IPS DF 4.7 (cell line): ENCODE data around the gene FHOD3.

ENCODE experiments used
- DNase-seq: peaks from one replicate; pipeline ENCODE4 v3.0.0-alpha.2; 2013; ENCODE audit warnings: low spot score; ENCODE audit errors: extremely low read depth

FHOD3 gene

DNA sequence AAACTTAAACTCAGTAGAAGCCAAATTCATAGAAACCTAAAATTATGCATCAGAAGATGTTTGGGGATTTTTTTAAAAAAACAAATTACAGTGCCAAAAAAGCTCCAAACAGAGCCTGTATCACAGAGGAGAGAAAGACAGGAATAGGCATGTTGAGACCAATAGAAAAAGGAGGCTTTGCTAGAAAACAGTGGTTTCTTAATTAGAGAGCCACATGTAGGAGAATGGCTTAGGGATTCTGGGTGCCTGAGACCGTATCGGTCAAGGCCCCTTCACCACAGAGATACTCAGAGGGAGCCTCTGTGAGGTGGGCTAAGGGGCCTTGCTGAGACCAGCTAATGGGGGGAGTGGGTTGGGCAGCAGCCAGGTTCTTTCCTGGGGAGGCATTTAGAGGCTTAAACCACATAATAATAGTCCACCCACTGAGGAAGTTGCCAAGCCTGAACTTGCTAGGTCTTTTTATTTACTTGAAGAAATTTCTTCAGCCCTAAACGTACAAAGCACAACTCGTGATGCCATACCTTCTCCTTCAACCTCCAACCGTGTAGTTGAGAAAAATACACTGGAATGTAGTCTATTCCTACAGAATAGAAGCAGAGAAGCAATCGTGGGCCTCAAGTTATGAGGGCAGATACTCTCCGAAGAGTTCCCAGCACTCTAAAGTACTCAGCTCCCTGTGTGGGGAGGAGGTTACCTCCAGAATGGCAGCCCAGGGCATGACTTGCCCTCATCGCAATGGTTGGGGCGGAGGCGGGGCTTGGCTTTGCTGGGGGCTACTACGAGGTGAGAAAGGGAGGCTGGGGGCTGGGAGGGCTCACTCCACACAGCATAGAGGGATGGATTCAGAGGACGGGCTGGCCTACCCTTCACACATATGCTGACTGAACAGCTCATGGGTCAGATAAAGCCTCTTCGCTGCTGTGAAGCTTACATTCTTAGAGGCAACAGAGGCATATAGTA is 293.4 kb downstream of the FHOD3 start:
- DNase-seq: no peak

DNA sequence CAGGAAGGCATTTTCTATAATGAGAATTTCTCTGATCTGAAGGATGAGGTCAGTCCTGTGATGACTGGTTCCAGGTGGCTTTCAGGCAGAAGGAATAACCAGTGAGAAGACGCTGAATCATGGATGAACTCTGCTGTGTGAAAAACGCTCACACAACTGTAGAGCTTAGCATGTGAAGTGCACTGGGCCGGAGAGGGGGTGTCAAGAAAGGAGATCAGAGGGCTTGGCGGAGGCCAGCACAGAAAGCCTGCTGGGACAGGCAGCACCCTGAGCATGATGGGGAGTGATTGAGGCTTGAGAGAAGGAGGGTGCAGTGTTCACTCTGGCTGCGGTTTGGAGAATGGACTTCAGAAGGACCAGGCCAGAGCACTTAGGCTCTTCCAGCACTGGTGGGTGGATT is 294.8 kb downstream of the FHOD3 start:
- no peak for DNase-seq

DNA sequence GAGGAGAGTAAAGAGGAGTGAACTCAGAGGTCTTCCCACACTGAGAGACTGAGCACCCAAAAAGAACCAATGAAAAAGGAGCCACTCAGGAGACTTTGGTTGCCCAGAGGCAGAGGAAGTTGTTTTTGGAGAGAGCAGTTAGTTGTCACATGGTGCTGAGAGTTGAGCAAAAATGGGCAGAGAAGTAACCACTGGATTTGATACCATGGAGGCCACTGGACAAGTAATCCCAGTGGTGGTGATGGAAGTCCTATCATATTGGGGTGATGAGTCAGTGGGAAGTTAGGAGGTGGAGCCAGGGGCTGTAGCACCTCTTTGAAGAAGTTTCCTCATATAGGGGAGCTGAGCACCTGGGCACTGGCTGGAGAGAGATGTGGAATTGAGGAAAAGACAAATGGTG is 295.5 kb downstream of the FHOD3 start:
- no peak for DNase-seq

DNA sequence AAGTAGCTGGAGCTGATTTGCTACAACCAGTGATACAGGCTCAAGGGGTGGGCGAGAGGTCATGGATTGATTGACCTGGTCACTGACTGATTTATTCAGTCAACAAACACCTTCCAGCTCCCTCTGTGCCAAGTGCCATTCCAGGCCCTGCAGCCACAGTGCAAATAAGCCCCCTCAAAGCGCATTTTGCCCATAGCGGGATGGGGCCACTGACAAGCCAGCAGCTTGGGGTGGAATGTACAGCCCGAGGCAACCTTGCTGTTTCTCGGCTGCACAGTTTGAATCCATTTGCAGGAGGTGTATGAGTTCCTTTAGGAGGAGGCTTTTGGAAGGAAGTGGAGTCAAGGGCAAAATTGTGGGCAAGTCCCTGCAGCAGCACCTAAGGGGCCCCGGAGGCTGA is 296.1 kb downstream of the FHOD3 start:
- DNase-seq: no peak

DNA sequence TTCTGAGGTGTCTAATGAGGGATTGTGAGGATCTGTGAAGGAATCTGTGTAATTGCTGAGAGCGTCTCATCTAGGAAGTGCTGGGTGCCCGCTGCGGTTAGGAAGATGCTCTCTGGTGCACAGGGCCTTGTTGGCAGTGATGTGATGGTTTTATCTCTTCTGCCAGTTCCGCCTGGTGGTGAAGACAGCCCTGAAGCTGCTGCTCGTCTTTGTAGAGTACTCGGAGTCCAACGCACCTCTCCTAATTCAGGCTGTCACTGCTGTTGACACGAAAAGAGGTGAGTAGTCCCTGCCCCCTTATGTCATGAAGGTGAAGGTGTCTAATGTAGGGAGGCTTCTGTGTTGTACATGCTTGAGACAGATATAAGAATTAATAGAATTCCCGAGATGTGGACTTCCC is 297.1 kb downstream of the FHOD3 start:
- no peak for DNase-seq

DNA sequence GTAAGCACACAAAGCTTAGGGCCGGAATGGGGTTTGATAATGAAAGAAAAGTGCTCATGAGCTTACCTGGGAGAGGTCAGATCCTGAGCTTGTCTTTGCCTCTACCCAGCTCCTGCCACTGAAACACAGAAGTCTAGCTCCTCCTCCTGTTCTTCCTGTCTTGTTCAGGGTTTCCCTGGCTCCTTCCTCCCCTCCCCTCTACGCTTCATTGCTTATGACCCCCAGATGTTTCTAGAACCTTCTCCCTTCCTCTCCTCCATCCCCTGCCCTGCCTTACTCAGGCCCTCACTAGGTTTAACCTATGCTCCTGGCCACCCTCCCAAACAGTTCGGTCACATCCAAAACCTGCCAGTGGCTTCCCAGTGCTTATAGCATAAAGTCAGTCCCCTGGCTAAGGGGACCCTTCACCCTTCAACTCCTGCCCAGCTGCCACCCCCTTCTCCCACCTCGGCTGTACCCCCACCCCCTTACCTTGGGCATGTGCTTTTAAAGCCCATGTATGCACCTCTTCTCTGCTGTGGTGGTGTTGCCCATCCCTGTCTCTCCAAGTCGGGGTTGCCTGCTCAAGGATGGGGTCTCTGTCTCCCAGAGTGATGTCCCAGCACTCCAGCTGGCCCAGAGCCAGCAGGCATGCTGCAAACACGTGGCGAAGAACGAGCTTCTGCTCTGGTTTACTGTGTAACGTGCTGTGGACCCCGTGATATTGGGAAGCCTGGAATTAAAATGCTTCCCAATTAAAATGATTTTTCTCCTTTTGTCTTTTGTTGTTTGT is 297.7 kb downstream of the FHOD3 start:
- DNase-seq: no peak

DNA sequence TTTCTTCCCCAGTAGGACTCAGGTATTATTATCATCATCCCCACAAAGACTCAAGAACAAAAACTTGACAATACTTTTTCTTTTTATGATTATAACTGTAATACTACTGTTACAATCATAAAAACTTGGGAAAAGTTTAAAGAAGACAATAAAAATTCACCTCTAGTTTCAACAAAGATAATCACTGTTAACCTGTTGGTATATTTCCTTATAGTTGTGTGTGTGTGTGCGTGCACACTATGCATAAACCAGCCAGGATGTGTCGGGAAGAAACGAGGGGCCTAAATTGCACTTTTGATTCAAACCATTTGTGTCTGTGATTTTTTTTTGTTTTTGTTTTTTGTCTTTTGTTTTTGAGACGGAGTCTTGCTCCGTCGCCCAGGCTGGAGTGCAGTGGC is 298.3 kb downstream of the FHOD3 start:
- no peak for DNase-seq

DNA sequence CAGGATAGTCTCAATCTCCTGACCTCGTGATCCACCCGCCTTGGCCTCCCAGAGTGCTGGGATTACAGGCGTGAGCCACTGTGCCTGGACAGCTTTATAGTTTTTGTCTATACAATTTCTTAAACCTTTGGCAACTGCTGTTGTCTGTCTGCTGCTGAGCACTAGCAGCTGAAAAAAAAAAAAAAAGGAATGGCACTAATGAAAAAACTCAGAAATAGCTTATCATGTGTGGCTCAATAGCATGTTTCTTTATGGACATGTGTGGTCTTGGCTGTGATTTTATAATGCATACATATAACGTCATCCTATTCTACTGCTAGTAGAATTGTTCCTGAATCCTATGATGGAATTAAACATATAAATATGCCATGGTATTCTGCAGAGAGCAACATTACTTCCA is 300.1 kb downstream of the FHOD3 start:
- no peak for DNase-seq

DNA sequence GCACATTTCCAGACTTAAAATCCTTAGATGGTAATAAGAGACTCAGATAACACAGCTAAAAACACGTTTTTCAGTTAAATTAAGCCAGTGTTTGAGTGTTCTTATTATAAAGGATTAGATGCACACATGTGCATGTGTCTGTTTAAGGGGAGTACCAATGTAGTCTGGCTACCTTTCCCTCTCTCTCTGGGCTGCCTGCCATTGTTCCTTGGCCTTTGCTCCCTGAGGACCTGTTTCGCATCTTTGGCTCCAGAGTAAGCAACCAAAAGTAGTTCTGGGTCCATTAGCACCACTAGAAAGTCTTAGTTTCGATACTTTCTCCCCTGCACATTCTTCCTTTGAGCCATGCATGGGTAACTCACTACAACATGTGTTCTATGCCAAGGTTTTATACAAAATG is 303.0 kb downstream of the FHOD3 start:
- DNase-seq: no peak

DNA sequence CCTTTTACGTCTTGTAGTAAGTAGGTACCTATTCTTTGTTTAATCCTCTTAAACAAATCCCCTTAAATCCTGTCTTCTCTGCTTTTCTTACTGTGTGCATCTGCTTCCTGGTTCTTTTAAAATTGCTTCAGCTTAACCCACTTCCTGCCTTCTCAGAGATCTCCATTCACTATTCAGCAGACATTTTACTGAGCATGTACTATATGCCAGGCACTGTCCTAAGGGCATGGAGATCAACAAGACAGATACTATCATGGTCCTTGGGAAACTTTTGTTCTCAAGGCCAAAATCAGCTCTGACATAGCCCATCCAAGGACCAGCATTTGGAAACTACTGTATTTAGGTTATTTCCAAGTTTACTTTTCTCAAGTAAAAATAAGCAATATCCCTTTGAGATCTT is 303.8 kb downstream of the FHOD3 start:
- DNase-seq: no peak

DNA sequence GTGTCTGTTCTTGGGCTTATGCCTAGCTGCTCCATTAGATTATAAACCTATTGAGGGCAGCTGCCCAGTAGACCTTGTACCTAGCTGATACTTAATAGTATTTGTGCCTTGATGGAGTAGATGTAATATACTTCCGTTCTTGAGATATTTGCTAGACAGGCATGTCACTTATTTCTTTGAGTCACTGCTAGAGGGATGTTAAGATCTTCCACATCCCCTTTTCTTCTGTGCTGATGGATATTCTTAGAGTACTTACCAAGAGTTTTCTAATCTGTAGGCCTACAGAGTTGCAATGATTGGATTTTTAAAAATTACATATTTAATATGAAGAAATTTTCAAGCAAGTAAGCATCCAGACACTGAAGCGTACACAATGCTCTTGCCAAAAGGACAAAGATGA is 304.6 kb downstream of the FHOD3 start:
- no peak for DNase-seq

DNA sequence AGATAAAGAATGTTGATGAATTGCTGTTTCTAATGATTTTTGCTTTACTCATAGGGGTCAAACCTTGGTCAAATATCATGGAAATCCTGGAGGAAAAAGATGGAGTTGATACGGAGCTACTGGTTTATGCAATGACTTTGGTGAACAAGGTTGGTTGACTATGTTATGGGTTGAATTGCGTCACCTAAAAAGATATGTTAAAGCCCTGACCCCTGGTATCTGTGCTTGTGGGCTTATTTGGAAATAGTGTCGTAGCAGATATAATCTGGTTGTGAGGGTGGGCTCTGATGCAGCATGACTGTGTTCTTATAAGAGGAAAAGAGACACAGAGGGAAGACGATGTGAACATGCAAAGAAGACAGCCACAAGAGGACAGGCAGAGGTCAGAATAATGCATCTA is 305.1 kb downstream of the FHOD3 start:
- no peak for DNase-seq

DNA sequence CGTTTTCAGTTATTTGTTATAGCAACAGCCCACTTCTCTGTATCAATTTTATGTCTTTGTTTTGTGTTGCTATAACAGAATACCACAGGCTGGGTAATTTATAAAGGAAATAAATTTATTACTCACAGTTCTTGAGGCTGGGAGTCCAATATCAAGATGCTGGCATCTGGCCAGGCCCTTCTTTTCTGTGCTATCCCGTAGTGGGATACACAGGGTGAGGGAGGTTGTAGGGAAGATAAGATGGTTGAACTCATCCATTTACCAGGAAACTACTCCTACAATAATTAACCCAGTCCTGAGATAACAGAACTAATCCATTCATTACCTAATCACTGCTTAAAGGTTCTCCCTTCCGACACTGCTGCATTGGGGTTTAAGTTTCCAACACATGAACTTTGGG is 310.6 kb downstream of the FHOD3 start:
- no peak for DNase-seq

DNA sequence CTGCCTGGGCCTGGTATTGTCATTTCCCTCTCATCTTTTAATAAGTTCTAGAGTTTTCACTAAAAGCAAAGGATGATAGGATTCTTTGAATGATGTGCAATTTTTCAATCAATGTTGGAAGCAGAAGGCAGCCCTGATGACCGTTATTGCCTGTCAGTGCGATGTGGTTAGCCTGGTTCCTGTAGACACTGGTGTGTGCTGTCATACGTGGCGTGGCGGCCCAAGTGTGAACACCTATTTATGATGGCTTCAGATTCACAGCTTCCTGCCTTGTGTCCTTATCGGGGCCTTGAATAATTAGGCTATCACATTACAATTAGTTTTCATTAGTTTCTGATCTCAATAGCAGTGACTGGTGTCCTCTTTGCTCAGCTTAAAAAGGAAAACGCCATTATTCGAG is 312.7 kb downstream of the FHOD3 start:
- no peak for DNase-seq

DNA sequence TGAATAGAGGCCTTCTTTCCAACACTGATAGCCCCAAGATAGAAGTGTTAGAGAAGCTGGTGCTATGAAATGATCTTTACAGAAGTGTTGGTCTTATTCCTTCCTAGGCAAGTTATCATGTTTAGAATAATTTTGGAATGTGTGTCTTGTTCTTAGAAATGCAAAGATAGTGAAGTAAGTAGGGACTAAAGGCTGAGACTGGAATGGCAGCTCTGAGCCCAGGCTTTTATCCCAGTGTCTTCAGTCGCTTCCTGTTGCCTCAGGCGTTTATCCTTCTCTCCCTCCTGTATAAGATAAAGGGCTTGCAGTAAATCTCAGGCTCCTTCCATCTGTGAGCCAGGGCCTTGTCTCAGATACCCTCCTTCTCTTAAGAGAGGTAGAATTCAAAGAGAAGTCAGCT is 313.1 kb downstream of the FHOD3 start:
- DNase-seq: no peak

DNA sequence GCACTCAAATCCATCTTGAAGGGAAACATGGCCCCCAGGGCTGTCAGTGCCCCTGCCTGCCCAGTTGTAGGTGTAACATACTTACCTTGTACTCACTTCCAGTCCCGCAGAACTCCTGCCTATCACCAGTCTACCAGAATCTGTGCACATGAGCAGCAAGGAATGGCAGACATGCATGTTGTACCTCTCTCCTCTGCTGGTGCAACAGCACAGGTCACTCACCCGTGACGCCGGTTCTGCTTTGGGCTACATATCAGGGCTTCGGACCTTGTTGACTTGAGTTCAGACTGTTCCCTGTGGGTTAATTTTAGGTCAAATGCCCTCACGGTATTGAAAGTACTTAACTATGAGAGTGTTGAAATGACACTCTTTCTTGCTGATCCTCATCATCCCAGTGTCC is 315.6 kb downstream of the FHOD3 start:
- no peak for DNase-seq

DNA sequence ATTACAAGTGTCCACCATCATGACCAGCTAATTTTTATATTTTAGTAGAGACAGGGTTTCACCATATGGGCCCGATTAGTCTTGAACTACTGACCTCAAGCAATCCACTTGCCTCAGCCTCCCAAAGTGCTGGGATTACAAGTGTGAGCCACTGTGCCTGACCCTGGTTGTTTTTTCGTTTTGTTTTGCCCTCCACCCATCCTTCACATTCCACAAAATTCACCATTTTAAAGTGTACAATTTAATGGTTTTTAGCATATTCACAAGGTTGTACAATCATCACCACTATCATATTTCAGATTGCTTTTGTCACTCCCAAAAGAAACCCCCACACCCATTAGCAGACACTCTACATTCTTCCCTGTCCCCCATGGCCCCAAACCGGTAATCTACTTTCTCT is 316.3 kb downstream of the FHOD3 start:
- DNase-seq: no peak

DNA sequence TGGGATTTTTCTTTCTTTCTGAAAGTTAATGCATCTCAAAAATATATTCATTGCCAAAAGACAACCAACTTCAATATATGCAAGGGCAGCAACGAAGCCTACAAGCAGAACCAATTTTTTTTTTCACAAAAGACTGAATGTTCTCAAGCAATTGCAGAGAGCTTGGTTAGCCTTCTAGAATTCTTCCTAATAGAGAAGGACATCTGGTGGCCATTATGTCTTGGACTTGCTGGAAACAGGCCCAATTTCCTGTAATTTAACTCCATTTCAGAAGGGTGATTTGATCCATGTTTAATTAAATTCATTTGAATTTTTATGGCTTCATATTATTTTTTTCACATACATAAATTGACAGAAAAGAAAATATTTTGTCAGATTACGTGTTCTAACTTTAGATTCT is 323.3 kb downstream of the FHOD3 start:
- DNase-seq: no peak

DNA sequence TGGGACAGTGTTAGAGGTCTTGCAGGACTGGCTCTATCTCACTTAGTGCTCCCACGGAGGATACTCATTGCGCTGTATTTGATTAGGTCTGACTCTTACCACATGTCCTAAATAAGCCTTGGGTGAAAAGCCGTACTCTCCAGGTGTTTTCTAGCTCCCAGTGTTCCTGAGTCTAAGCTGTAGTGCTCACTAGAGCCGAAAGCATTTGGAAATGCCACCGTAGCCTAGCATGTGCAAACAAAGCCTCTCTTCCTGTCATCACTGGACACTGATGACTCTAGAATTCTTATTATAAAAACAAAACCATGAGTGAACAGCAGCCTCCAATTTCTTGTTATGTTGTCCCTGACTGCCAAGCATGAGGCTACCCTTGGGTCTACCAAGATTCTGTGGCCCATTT is 325.1 kb downstream of the FHOD3 start:
- no peak for DNase-seq

DNA sequence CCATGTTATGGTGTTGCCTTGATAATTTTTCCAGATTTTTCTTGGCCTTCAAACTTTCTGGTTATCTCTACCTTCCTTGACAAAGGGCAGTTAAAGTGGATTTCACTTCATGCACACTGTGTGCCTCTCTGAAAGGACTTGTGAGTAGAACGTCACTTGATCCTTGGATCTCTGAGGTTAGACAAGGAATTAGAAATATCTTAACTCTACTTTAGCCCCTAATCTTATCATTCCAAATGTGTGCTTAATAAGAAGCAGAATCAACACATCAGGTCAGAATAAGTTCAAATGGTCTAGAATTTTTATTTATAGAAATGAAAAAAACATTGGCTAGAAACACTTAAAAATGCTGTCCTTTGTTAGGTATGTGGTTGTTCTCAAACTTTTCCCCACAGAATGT is 325.6 kb downstream of the FHOD3 start:
- no peak for DNase-seq

DNA sequence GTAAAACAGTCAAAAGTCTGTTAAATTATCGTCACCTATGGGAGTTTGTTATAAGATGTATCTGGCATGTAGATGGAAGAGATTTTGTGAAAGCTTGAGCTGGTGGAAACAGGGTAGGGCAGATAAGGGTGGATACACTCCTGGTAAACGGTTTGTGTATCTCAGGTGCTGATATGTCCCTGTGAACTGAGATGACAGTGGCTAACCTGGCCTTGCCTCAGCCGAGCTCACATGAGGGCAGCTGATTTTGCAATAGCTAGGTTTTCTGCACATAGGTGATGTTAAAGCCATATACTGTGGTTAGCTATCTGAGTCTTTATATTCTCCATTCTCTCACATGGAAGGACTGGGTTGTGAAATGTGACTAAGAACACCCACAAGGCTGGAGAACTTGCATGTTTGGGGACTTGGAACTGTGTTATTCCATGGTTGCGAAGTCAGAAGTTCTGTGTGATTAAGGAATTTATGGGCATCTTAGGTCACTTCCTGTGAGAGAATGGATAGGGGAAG is 326.2 kb downstream of the FHOD3 start:
- no peak for DNase-seq

DNA sequence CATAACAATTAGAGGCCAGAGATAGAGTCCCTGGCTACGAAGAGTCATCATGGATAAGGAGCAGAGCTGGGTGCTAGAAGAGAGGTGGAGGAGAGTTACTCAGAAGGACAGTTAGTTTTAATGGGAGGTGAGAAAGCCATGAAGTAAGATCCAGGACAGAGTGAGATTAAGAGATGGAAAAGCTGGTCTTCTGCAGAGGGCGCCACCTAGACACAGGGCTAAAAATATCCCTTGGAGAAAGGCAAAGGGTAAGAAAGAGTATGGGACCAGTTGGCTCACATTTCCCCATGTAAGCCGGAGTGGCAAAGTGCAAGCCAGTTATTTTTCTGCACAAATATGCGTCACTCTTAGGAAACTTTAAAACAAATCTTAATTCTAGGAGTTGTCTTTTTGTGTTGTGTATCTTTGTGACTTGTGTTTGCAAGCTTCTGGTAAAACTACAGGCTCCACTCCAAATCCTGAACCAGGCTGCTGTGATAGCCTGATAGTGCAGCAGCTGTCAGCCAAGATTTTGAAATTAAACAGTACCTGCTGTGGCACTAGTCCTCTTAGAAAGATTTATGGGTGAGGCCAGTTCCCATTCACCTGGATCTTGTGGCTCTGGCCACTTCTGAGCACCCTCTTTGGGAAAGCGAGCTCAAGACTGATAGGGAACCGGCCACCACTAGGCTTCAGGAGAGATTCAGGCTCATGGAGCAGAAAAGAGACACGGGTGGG is 327.1 kb downstream of the FHOD3 start:
- DNase-seq: no peak
